A673 (cell line): ENCODE data around the gene VWA5B1.

Experiments used
- EZH2 ChIP-seq: fragments of 200-600 bp; sonication (generic); IDR thresholded peaks from 2 replicates; pipeline ENCODE4 v1.6.1; 2017; ENCODE audit warnings: borderline replicate concordance, low read depth, mild to moderate bottlenecking, mixed read lengths, antibody characterized with exemption, low read length; ENCODE audit not compliant: poor library complexity, severe bottlenecking
- TF ChIP-seq, protein P1 (sequence below): fragments of 300-800, 200-600 bp; sonication (generic); conservative IDR thresholded peaks from 2 replicates; pipeline ENCODE4 v1.5.1; 2017; ENCODE audit warnings: low read depth, mild to moderate bottlenecking, antibody characterized with exemption, low read length, moderate library complexity, mixed read lengths

DNA sequence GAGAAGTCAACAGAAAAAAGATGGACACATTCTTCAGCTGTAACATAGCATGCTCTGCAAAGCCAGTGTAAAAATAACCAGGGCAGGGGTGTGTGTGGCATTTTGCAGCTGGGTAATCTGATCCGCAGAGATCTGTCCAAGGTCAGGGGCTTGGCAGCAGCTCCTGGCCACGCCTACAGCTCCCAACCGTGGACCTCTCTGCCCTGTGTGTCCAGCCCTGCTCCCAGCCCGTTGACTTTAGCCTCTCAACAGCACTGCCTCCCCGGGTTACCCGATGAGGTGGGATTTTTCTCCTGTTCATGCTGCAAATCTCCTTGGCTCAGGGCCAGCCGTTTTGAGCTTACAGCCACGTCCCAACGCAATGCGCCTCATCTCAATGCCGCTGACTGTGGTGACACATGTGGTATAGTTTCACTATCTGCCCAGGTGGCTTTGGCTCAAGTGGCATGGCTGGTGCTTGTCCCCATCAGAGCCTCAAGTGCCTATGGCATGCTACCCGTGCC lies 68.1 kb downstream of the VWA5B1 start:
- TF ChIP-seq, protein P1, sequence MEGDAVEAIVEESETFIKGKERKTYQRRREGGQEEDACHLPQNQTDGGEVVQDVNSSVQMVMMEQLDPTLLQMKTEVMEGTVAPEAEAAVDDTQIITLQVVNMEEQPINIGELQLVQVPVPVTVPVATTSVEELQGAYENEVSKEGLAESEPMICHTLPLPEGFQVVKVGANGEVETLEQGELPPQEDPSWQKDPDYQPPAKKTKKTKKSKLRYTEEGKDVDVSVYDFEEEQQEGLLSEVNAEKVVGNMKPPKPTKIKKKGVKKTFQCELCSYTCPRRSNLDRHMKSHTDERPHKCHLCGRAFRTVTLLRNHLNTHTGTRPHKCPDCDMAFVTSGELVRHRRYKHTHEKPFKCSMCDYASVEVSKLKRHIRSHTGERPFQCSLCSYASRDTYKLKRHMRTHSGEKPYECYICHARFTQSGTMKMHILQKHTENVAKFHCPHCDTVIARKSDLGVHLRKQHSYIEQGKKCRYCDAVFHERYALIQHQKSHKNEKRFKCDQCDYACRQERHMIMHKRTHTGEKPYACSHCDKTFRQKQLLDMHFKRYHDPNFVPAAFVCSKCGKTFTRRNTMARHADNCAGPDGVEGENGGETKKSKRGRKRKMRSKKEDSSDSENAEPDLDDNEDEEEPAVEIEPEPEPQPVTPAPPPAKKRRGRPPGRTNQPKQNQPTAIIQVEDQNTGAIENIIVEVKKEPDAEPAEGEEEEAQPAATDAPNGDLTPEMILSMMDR = no peak
- no peak for TF ChIP-seq EZH2
